ENCODE data around the gene RCVRN. TPM values are rescaled to one million over a fixed set of nuclear protein-coding genes. Genes with fewer than 3 reads are reported as not detected.

RCVRN gene
- total RNA-seq, 1 donor from 2014 or later = not detected

GRCh38 chr17:9862949-9863348, 42.1 kb downstream of the RCVRN start:
- no peak overlapping the region for H3K4me3 Mint-ChIP-seq (ENCODE audit: unreplicated experiment)
- no peak for TF ChIP-seq CTCF (IDR thresholded peaks at IDR 0.05; ENCODE audit: unreplicated experiment)
- H3K27me3 Mint-ChIP-seq (ENCODE audit: unreplicated experiment) = peaks cover 6% of the 10 kb centered on the region
- H3K4me1 Mint-ChIP-seq (ENCODE audit: unreplicated experiment) = no peaks in the 10 kb centered on the region
- no peak overlapping the region for H3K27ac Mint-ChIP-seq (ENCODE audit: unreplicated experiment)
- no peak for DNase-seq (ENCODE audit: low spot score)
- no peaks in the 10 kb centered on the region for H3K36me3 Mint-ChIP-seq (ENCODE audit: low read depth, unreplicated experiment)
- H3K9me3 Mint-ChIP-seq (ENCODE audit: unreplicated experiment) = no peaks in the 10 kb centered on the region

GRCh38 chr17:9862220-9862619, 42.9 kb downstream of the RCVRN start:
- H3K9me3 Mint-ChIP-seq (ENCODE audit: unreplicated experiment) = no peaks in the 10 kb centered on the region
- peaks cover 6% of the 10 kb centered on the region for H3K27me3 Mint-ChIP-seq (ENCODE audit: unreplicated experiment)
- no peak for DNase-seq (ENCODE audit: low spot score)
- H3K27ac Mint-ChIP-seq (ENCODE audit: unreplicated experiment) = no peak overlapping the region
- H3K4me3 Mint-ChIP-seq (ENCODE audit: unreplicated experiment) = no peak overlapping the region
- no peaks in the 10 kb centered on the region for H3K4me1 Mint-ChIP-seq (ENCODE audit: unreplicated experiment)
- no peaks in the 10 kb centered on the region for H3K36me3 Mint-ChIP-seq (ENCODE audit: low read depth, unreplicated experiment)
- no peak for TF ChIP-seq CTCF (IDR thresholded peaks at IDR 0.05; ENCODE audit: unreplicated experiment)

GRCh38 chr17:9860851-9861250, 44.2 kb downstream of the RCVRN start:
- TF ChIP-seq CTCF (IDR thresholded peaks at IDR 0.05; ENCODE audit: unreplicated experiment) = no peak
- no peak for DNase-seq (ENCODE audit: low spot score)
- H3K4me3 Mint-ChIP-seq (ENCODE audit: unreplicated experiment) = no peak overlapping the region
- H3K9me3 Mint-ChIP-seq (ENCODE audit: unreplicated experiment) = no peaks in the 10 kb centered on the region
- H3K27ac Mint-ChIP-seq (ENCODE audit: unreplicated experiment) = no peak overlapping the region
- no peaks in the 10 kb centered on the region for H3K36me3 Mint-ChIP-seq (ENCODE audit: low read depth, unreplicated experiment)
- no peaks in the 10 kb centered on the region for H3K4me1 Mint-ChIP-seq (ENCODE audit: unreplicated experiment)
- peaks cover 6% of the 10 kb centered on the region for H3K27me3 Mint-ChIP-seq (ENCODE audit: unreplicated experiment)

- no peaks in the 10 kb centered on the region for H3K36me3 Mint-ChIP-seq (ENCODE audit: low read depth, unreplicated experiment)
- no peaks in the 10 kb centered on the region for H3K4me1 Mint-ChIP-seq (ENCODE audit: unreplicated experiment)
- no peak overlapping the region for H3K27ac Mint-ChIP-seq (ENCODE audit: unreplicated experiment)
- H3K4me3 Mint-ChIP-seq (ENCODE audit: unreplicated experiment) = no peak overlapping the region
- no peak for TF ChIP-seq CTCF (IDR thresholded peaks at IDR 0.05; ENCODE audit: unreplicated experiment)
- H3K27me3 Mint-ChIP-seq (ENCODE audit: unreplicated experiment) = peaks cover 6% of the 10 kb centered on the region
- no peaks in the 10 kb centered on the region for H3K9me3 Mint-ChIP-seq (ENCODE audit: unreplicated experiment)
- no peak for DNase-seq (ENCODE audit: low spot score)
Measured at GRCh38 chr17:9859781-9860180, 45.3 kb downstream of the RCVRN start.

GRCh38 chr17:9855036-9855435, 50.0 kb downstream of the RCVRN start:
- no peaks in the 10 kb centered on the region for H3K9me3 Mint-ChIP-seq (ENCODE audit: unreplicated experiment)
- no peak for TF ChIP-seq CTCF (IDR thresholded peaks at IDR 0.05; ENCODE audit: unreplicated experiment)
- H3K27ac Mint-ChIP-seq (ENCODE audit: unreplicated experiment) = no peak overlapping the region
- DNase-seq (ENCODE audit: low spot score) = no peak
- no peaks in the 10 kb centered on the region for H3K4me1 Mint-ChIP-seq (ENCODE audit: unreplicated experiment)
- no peaks in the 10 kb centered on the region for H3K27me3 Mint-ChIP-seq (ENCODE audit: unreplicated experiment)
- no peak overlapping the region for H3K4me3 Mint-ChIP-seq (ENCODE audit: unreplicated experiment)
- H3K36me3 Mint-ChIP-seq (ENCODE audit: low read depth, unreplicated experiment) = no peaks in the 10 kb centered on the region
